K562 (cell line): ENCODE results near the gene ECT2. TPM values are rescaled to one million over a fixed set of nuclear protein-coding genes. Genes with fewer than 3 reads are reported as not detected.

ENCODE experiments used
- ATAC-seq: fragments of 200-7000 bp; cut with Tn5 transposase; 3 replicates; pipeline ENCODE4 v1.9.1; 2020; ENCODE audit warnings: moderate library complexity
- BruUV-seq: library from RNA; stranded (reverse); fragments of 400-500 nt; replicated peaks from 2 replicates; lab custom pipeline; 2021; lab: Mats Ljungman, UMichigan
- CTCF ChIA-PET: fragments of 300-600 bp; formaldehyde crosslinking; extraction: SDS; loops from one replicate; lab custom pipeline; 2021; ENCODE audit warnings: low intra/inter-chr PET ratio; lab: Yijun Ruan, JAX
- POLR2A ChIA-PET: fragments of 300-600, 350-650 bp; sonication (Branson Sonifier 250); formaldehyde crosslinking; extraction: SDS; loops from one replicate; lab custom pipeline; 2021; ENCODE audit warnings: antibody characterized with exemption, inconsistent platforms; lab: Yijun Ruan, JAX
- DNase-seq, 4 experiments: peaks; one replicate each; pipeline versions ENCODE4 v3.0.0 to v3.0.0-alpha.2; 2011 to 2018; ENCODE audit warnings: low spot score in 3 of 4, mixed read lengths in 3 of 4; ENCODE audit errors: extremely low read depth in 1 of 4
- FAIRE-seq: peaks from 2 replicates; lab custom pipeline; 2011; peaks lifted over from hg19 to GRCh38; lab: Jason Lieb, UNC
- H2AFZ ChIP-seq: 2 replicates; pipeline ENCODE4 v1.6.0; 2011; ENCODE audit warnings: low read depth, low read length, control low read depth, inconsistent platforms
- H3K27ac ChIP-seq: fragments of 200-600 bp; 3 replicates; pipeline ENCODE4 v1.8.0; 2011; ENCODE audit warnings: low read depth, mild to moderate bottlenecking, control low read depth, inconsistent platforms, low read length, moderate library complexity, mixed read lengths; ENCODE audit errors: extremely low read depth
- H3K27me3 ChIP-seq, 2 experiments: fragments of 300-600 bp in 1 of 2; 2 replicates in 1 of 2; 3 replicates in 1 of 2; pipeline versions ENCODE4 v1.6.0 to v1.8.0; 2011; ENCODE audit warnings: inconsistent platforms in 2 of 2, low read length in 2 of 2, mild to moderate bottlenecking in 1 of 2, mixed read lengths in 1 of 2, moderate library complexity in 1 of 2; ENCODE audit not compliant: control insufficient read depth in 2 of 2, insufficient read depth in 2 of 2
- H3K36me3 ChIP-seq: fragments of 300-600 bp; 3 replicates; pipeline ENCODE4 v1.8.0; 2011; ENCODE audit warnings: mild to moderate bottlenecking, low read length, inconsistent platforms; ENCODE audit not compliant: control insufficient read depth, insufficient read depth
- H3K4me1 ChIP-seq, 2 experiments: fragments of 200-600 bp in 1 of 2; replicated peaks in 1 of 2; 2 replicates in 1 of 2; 3 replicates in 1 of 2; pipeline versions ENCODE4 v1.5.1 to v1.8.0; 2011; ENCODE audit warnings: inconsistent platforms in 2 of 2, low read length in 2 of 2, mild to moderate bottlenecking in 1 of 2, mixed read lengths in 1 of 2, moderate library complexity in 1 of 2; ENCODE audit not compliant: control insufficient read depth in 2 of 2, insufficient read depth in 2 of 2
- H3K4me2 ChIP-seq: 2 replicates; pipeline ENCODE4 v1.6.1; 2011; ENCODE audit warnings: low read length, control low read depth, inconsistent platforms, mixed read lengths; ENCODE audit not compliant: insufficient read depth
- H3K4me3 ChIP-seq: fragments of 200-600 bp; sonication (generic), shearing (Covaris generic); 2 replicates; pipeline ENCODE4 v1.5.1; 2016; ENCODE audit warnings: control low read depth, inconsistent platforms
- H3K79me2 ChIP-seq: fragments of 200-600 bp; 3 replicates; pipeline ENCODE4 v1.8.0; 2011; ENCODE audit warnings: low read length, inconsistent platforms; ENCODE audit not compliant: control insufficient read depth, insufficient read depth
- H3K9ac ChIP-seq, 2 experiments: 2 replicates each; pipeline versions ENCODE4 v1.6.0 to v1.6.1; 2011; ENCODE audit warnings: low read depth in 2 of 2, low read length in 2 of 2, control low read depth in 1 of 2, inconsistent platforms in 1 of 2, mild to moderate bottlenecking in 1 of 2, mixed read lengths in 1 of 2; ENCODE audit not compliant: insufficient read depth in 1 of 2
- H3K9me1 ChIP-seq: one replicate; pipeline ENCODE4 v1.6.0; 2011; ENCODE audit warnings: inconsistent platforms, mild to moderate bottlenecking, low read length, moderate library complexity; ENCODE audit not compliant: control insufficient read depth, insufficient read depth
- H3K9me3 ChIP-seq: replicated peaks from 2 replicates; pipeline ENCODE4 v1.5.1; 2011; ENCODE audit warnings: low read depth, low read length, inconsistent platforms; ENCODE audit not compliant: control insufficient read depth, insufficient read depth
- H4K20me1 ChIP-seq: replicated peaks from 2 replicates; pipeline ENCODE4 v1.6.1; 2011; ENCODE audit warnings: low read length, inconsistent platforms, mixed read lengths; ENCODE audit not compliant: control insufficient read depth, insufficient read depth
- CHD2 ChIP-seq: IDR thresholded peaks from 2 replicates; pipeline ENCODE4 v1.6.1; 2011; ENCODE audit warnings: low read depth, low read length
- CXXC5 ChIP-seq: fragments of 250-450 bp; sonication (Bioruptor Pico); IDR thresholded peaks from 2 replicates; pipeline ENCODE4 v1.8.0; 2022; ENCODE audit warnings: inconsistent platforms, mild to moderate bottlenecking, moderate library complexity
- GABPA ChIP-seq: fragments of 200-800 bp; sonication (Bioruptor generic); conservative IDR thresholded peaks from 2 replicates; pipeline ENCODE4 v1.6.1; 2016; ENCODE audit warnings: low read depth, missing genetic modification characterization, missing compliant biosample characterization
- MAFK ChIP-seq: IDR thresholded peaks from 2 replicates; pipeline ENCODE4 v1.6.1; 2011; ENCODE audit warnings: low read length, improper control_type of control experiment
- NCOA1 ChIP-seq: fragments of 450-650 bp; IDR thresholded peaks from 2 replicates; pipeline ENCODE4 v1.6.1; 2016; ENCODE audit warnings: low read depth
- POLR2A ChIP-seq: fragments of 450-650 bp; conservative IDR thresholded peaks from 2 replicates; pipeline ENCODE4 v1.6.1; 2016
- RBM15 ChIP-seq: fragments of 200-400 bp; formaldehyde crosslinking; IDR thresholded peaks from 2 replicates; pipeline ENCODE4 v1.6.1; 2018; ENCODE audit warnings: mild to moderate bottlenecking, low read length, moderate library complexity; ENCODE audit not compliant: insufficient read depth
- SMAD4 ChIP-seq: fragments of 250-450 bp; sonication (Bioruptor Pico); conservative IDR thresholded peaks from 2 replicates; pipeline ENCODE4 v1.8.0; 2021; ENCODE audit warnings: inconsistent platforms, mild to moderate bottlenecking, moderate library complexity
- SREBF2 ChIP-seq: sonication (generic); formaldehyde crosslinking; IDR thresholded peaks from 2 replicates; pipeline ENCODE4 v1.4.0; 2020; ENCODE audit warnings: mild to moderate bottlenecking, missing genetic modification reagents
- TRIM24 ChIP-seq, 2 experiments: fragments of 450-650 bp; IDR thresholded peaks; 2 replicates each; pipeline ENCODE4 v1.6.1; 2016
- ZFPM2 ChIP-seq: fragments of 250-450 bp; sonication (Bioruptor Pico); IDR thresholded peaks from 2 replicates; pipeline ENCODE4 v1.5.1; 2022; ENCODE audit warnings: mild to moderate bottlenecking
- ZNF165 ChIP-seq: fragments of 250-450 bp; sonication (Bioruptor Pico); IDR thresholded peaks from 2 replicates; pipeline ENCODE4 v1.4.0; 2020; ENCODE audit warnings: borderline replicate concordance
- WGBS: fragments of 100-300 bp; shearing (Covaris generic); methylation state at CpG from one replicate; pipeline ENCODE4 v1.1.6; 2016; ENCODE audit warnings: low coverage, mixed read lengths; ENCODE audit not compliant: insufficient coverage; ENCODE audit errors: missing lambda C conversion rate; 5-methylcytosine and 5-hydroxymethylcytosine counted together
- in situ Hi-C: fragments of 300-500 bp; cut with MboI; formaldehyde crosslinking; loops from 4 replicates; pipeline ENCODE4 v1.15.0; 2018; ENCODE audit warnings: inconsistent platforms, mixed read lengths
- intact Hi-C: fragments of 100-400 bp; cut with micrococcal nuclease; formaldehyde crosslinking; loops from 2 replicates; pipeline ENCODE4 v1.14.2; 2022
- polyA plus RNA-seq, 8 experiments: library from polyadenylated mRNA; depleted of rRNA in 4 of 8; stranded (reverse) in 5 of 8; unstranded in 3 of 8; fragments of >200 nt; fragmentation: Nextera tagmentation in 2 of 8; fragmentation: Illumina TruSeq in 1 of 8; extraction: Ambion mirVana in 2 of 8; extraction: Trizol in 1 of 8; gene quantifications; 2 replicates each; pipeline versions ENCODE4 v1.2.1 to v1.2.3, GENCODE V29; 2011 to 2014; ENCODE audit warnings: inconsistent platforms in 1 of 8, missing spikeins in 1 of 8
- total RNA-seq, 7 experiments: library from RNA; depleted of rRNA in 6 of 7; stranded (reverse); fragments of >200 nt in 6 of 7; fragmentation: Illumina TruSeq in 2 of 7; extraction: Trizol in 2 of 7; gene quantifications; 2 replicates each; pipeline versions ENCODE4 v1.2.1 to v1.2.3, GENCODE V29; 2011 to 2021; ENCODE audit warnings: low replicate concordance in 1 of 7
- TF ChIP-seq, protein P1 (sequence below): conservative IDR thresholded peaks from 2 replicates; pipeline ENCODE4 v1.6.1; 2011; ENCODE audit warnings: low read depth, mild to moderate bottlenecking, low read length; ENCODE audit not compliant: control insufficient read depth
- TF ChIP-seq, protein P2 (sequence below), 2 experiments: fragments of 250-450 bp in 1 of 2; fragments of 450-650 bp in 1 of 2; sonication (Bioruptor Pico) in 1 of 2; IDR thresholded peaks; 2 replicates each; pipeline versions ENCODE4 v1.6.1 to v1.8.0; 2016 to 2021; ENCODE audit warnings: mild to moderate bottlenecking in 2 of 2, moderate library complexity in 2 of 2, missing compliant biosample characterization in 1 of 2, missing genetic modification characterization in 1 of 2
- TF ChIP-seq, protein P3 (sequence below): fragments of 450-650 bp; IDR thresholded peaks from 2 replicates; pipeline ENCODE4 v1.6.1; 2016; ENCODE audit warnings: antibody characterized with exemption
- TF ChIP-seq, protein P4 (sequence below): fragments of 200-800 bp; sonication (Bioruptor generic); IDR thresholded peaks from 2 replicates; pipeline ENCODE4 v1.6.1; 2017; ENCODE audit warnings: missing genetic modification characterization, missing compliant biosample characterization

Gene ECT2
- total and polyA plus RNA-seq, 9 of the 15 experiments (the other 6 are each of a cell fraction or from before 2014, with no cell fraction given): 19.0 to 53.0 (median 36.5) TPM

DNA sequence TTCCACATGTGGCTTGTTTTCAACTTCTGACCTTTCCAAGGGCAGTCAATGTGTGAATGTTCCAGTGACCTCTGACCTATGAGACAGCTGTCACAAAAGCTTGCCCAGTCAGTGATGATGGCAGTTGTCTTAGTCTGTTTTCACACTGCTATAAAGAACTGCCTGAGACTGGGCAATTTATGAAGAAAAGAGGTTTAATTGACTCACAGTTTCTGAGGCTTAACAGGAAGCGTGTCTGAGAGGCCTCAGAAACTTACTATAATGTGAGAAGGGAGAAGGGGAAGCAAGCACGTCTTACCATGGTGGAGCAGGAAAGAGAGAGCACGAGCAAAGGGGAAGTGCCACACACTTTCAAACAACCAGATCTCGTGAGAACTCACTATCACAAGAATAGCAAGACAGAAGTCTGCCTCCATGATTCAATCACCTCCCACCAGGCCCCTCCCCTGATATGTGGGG lies 95.6 kb downstream of the ECT2 start:
- ChIA-PET POLR2A (interaction anchor here (1.4 to 1.6 kb wide), 2 partner anchors 9 to 11 kb away, joined by 3 to 7 read pairs; no protein-coding TSS in a partner anchor), CTCF (no interaction called here)
- H3K4me1 ChIP-seq: peaks cover 0 to 28% of the 10 kb centered on the region in 2 experiments; a peak in 3 of 5 replicates
- H3K9me3 ChIP-seq: no peaks in the 10 kb centered on the region
- intact Hi-C loops: no loop called here
- H3K27me3 ChIP-seq: no peaks in the 10 kb centered on the region
- H4K20me1 ChIP-seq: no peaks in the 10 kb centered on the region
- no peak overlapping the region for H3K4me3 ChIP-seq
- FAIRE-seq: no peak
- 44% methylated on average over 4 of the region's 4 CpGs for WGBS
- peak; percentile 56 for ATAC-seq
- H2AFZ ChIP-seq: peak overlapping the region; percentile 78
- H3K36me3 ChIP-seq: no peaks in the 10 kb centered on the region
- peak in 1 of 4 experiments; percentile 45 for DNase-seq
- H3K9me1 ChIP-seq: no peaks in the 10 kb centered on the region
- no peak overlapping the region for H3K9ac ChIP-seq
- H3K79me2 ChIP-seq: no peaks in the 10 kb centered on the region
- peak overlapping the region; percentile 38; the same call in 2 of the 3 replicates for H3K27ac ChIP-seq
- in situ Hi-C loops: no loop called here
- BruUV-seq: no TSS peak
- H3K4me2 ChIP-seq: no peak overlapping the region
- TF ChIP-seq ZNF165 (CRISPR knock-in tag): peak; percentile 71; the same call in 1 of the 2 replicates
- TF ChIP-seq SMAD4 (CRISPR knock-in tag): 0 out of 2 replicates have a peak, but pooled peaks have one; percentile 29
- TF ChIP-seq MAFK: no peak
- TF ChIP-seq CXXC5: 0 out of 2 replicates have a peak, but pooled peaks have one; percentile 29
- TF ChIP-seq, protein P1, sequence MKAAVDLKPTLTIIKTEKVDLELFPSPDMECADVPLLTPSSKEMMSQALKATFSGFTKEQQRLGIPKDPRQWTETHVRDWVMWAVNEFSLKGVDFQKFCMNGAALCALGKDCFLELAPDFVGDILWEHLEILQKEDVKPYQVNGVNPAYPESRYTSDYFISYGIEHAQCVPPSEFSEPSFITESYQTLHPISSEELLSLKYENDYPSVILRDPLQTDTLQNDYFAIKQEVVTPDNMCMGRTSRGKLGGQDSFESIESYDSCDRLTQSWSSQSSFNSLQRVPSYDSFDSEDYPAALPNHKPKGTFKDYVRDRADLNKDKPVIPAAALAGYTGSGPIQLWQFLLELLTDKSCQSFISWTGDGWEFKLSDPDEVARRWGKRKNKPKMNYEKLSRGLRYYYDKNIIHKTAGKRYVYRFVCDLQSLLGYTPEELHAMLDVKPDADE: no peak
- no peak for TF ChIP-seq NCOA1
- peak; percentile 72 for TF ChIP-seq CHD2
- TF ChIP-seq RBM15: no peak
- TF ChIP-seq ZFPM2: no peak
- TF ChIP-seq, protein P2, sequence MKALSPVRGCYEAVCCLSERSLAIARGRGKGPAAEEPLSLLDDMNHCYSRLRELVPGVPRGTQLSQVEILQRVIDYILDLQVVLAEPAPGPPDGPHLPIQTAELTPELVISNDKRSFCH (CRISPR knock-in tag; IDR thresholded peaks at IDR 0.05): no peak
- TF ChIP-seq, protein P2 (tag; IDR thresholded peaks at IDR 0.05): peak; percentile 33; the same call in 1 of the 2 replicates
- TF ChIP-seq, protein P3, sequence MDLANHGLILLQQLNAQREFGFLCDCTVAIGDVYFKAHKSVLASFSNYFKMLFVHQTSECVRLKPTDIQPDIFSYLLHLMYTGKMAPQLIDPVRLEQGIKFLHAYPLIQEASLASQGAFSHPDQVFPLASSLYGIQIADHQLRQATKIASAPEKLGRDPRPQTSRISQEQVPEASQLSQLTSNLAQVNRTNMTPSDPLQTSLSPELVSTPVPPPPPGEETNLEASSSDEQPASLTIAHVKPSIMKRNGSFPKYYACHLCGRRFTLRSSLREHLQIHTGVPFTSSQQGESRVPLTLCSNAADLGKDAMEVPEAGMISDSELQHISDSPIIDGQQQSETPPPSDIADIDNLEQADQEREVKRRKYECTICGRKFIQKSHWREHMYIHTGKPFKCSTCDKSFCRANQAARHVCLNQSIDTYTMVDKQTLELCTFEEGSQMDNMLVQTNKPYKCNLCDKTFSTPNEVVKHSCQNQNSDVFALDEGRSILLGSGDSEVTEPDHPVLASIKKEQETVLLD: no peak
- peak in 1 of 2 experiments; percentile 17; a peak in 1 of 4 replicates for TF ChIP-seq TRIM24 (IDR thresholded peaks at IDR 0.05)
- no peak for TF ChIP-seq POLR2A
- TF ChIP-seq GABPA (tag): 0 out of 2 replicates have a peak, but pooled peaks have one; percentile 29
- no peak for TF ChIP-seq SREBF2 (CRISPR knock-in tag)
- TF ChIP-seq, protein P4, sequence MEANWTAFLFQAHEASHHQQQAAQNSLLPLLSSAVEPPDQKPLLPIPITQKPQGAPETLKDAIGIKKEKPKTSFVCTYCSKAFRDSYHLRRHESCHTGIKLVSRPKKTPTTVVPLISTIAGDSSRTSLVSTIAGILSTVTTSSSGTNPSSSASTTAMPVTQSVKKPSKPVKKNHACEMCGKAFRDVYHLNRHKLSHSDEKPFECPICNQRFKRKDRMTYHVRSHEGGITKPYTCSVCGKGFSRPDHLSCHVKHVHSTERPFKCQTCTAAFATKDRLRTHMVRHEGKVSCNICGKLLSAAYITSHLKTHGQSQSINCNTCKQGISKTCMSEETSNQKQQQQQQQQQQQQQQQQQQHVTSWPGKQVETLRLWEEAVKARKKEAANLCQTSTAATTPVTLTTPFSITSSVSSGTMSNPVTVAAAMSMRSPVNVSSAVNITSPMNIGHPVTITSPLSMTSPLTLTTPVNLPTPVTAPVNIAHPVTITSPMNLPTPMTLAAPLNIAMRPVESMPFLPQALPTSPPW (CRISPR knock-in tag): no peak
